Spleen (tissue), 11 donors: ENCODE data around the gene TSPAN8. TPM values are rescaled to one million over a fixed set of nuclear protein-coding genes. Genes with fewer than 3 reads are reported as not detected.

Source experiments
- DNase-seq: peaks from one replicate; pipeline ENCODE4 v3.0.0-alpha.2; 2020
- H3K27ac ChIP-seq, 8 donors: fragments of 200-600 bp; sonication (generic) in 7 of 8; 1 replicate in 4 of 8; 2 replicates in 4 of 8; pipeline versions ENCODE4 v1.5.0 to v1.8.0; 2016 to 2021; ENCODE audit warnings: inconsistent platforms in 4 of 8, mild to moderate bottlenecking in 4 of 8, moderate library complexity in 1 of 8
- H3K27me3 ChIP-seq, 7 donors: fragments of 200-600 bp; sonication (generic) in 6 of 7; replicated peaks in 1 of 7; 1 replicate in 4 of 7; 2 replicates in 3 of 7; pipeline versions ENCODE4 v1.5.0 to v1.8.0; 2016 to 2021; ENCODE audit warnings: inconsistent platforms in 3 of 7, mild to moderate bottlenecking in 1 of 7
- H3K36me3 ChIP-seq, 6 donors: fragments of 200-600 bp; sonication (generic) in 5 of 6; 1 replicate in 4 of 6; 2 replicates in 2 of 6; pipeline versions ENCODE4 v1.5.0 to v1.8.0; 2016 to 2021; ENCODE audit warnings: inconsistent platforms in 2 of 6
- H3K4me1 ChIP-seq, 6 donors: fragments of 200-600 bp; sonication (generic) in 5 of 6; 1 replicate in 3 of 6; 2 replicates in 3 of 6; pipeline versions ENCODE4 v1.5.0 to v1.8.0; 2016 to 2021; ENCODE audit warnings: inconsistent platforms in 3 of 6
- H3K4me3 ChIP-seq, 8 donors: fragments of 200-600 bp; sonication (generic) in 7 of 8; 1 replicate in 4 of 8; 2 replicates in 4 of 8; pipeline versions ENCODE4 v1.5.0 to v1.8.0; 2016 to 2021; ENCODE audit warnings: inconsistent platforms in 4 of 8, mild to moderate bottlenecking in 4 of 8, moderate library complexity in 2 of 8
- H3K9me3 ChIP-seq, 8 donors: fragments of 200-600 bp; sonication (generic) in 7 of 8; 1 replicate in 4 of 8; 2 replicates in 4 of 8; pipeline versions ENCODE4 v1.5.0 to v1.8.0; 2016 to 2021; ENCODE audit warnings: inconsistent platforms in 4 of 8
- POLR2A ChIP-seq, 3 donors: fragments of 450-650 bp; IDR thresholded peaks; one replicate each; pipeline ENCODE4 v1.5.1; 2017; ENCODE audit warnings: antibody characterized with exemption in 3 of 3, mild to moderate bottlenecking in 1 of 3
- POLR2AphosphoS5 ChIP-seq, 3 donors: sonication (generic); formaldehyde crosslinking; IDR thresholded peaks; one replicate each; pipeline ENCODE4 v1.5.1; 2017; ENCODE audit warnings: antibody characterized with exemption in 3 of 3
- WGBS, 5 donors: extraction: QIAGEN DNeasy Blood & Tissue Kit in 3 of 5; methylation state at CpG; one replicate each; pipeline versions ENCODE4 v1.1.5 to v1.1.7; 2013 to 2018; 5-methylcytosine and 5-hydroxymethylcytosine counted together
- intact Hi-C: fragments of 100-400 bp; cut with DNase I; formaldehyde crosslinking; loops from one replicate; pipeline ENCODE4 v1.15.0; 2023; ENCODE audit warnings: low total_unique reads
- polyA plus RNA-seq, 3 donors: library from polyadenylated mRNA; stranded (reverse); fragments of 200-250 nt; gene quantifications; one replicate each; pipeline ENCODE4 v1.2.1, GENCODE V29; 2013
- total RNA-seq, 7 donors: library from RNA; depleted of rRNA in 3 of 7; stranded (reverse); fragments of >200 nt in 3 of 7; fragmentation: NEBNext Ultra II Directional in 4 of 7; extraction: Animal tissue kit (Norgen Biotek cat#: 25700) in 4 of 7; gene quantifications; one replicate each; pipeline versions ENCODE4 v1.1.0 to v1.2.1, GENCODE V29; 2016 to 2021
- TF ChIP-seq, protein P1 (sequence below), 11 experiments: fragments of 200-600 bp in 7 of 11; fragments of 450-650 bp in 4 of 11; sonication (generic) in 4 of 11; IDR thresholded peaks in 8 of 11; conservative IDR thresholded peaks in 3 of 11; 1 replicate in 7 of 11; 2 replicates in 4 of 11; pipeline versions ENCODE4 v1.4.0 to v1.8.0; 2016 to 2021; ENCODE audit warnings: antibody characterized with exemption in 11 of 11, inconsistent platforms in 4 of 11, mild to moderate bottlenecking in 1 of 11
- donor health status: healthy with polysubstance abuse.
- donor health status: DM: no; HTN: no; CAD: no; lungs with moderate emphysema.
- donor health status: DM: no; HTN: no; CAD: no.
- donor health status: Bipolar disorder and iron deficiency.
- donor health status: healthy.
- donor health status: DM: no; HTN: no; CAD: no.
- donor health status: DM: yes; HTN: yes; CAD: no.

The TSPAN8 gene
- total and polyA plus RNA-seq, 10 donors = 0.21 to 2.5 (median 0.34) TPM; not detected in 6

DNA sequence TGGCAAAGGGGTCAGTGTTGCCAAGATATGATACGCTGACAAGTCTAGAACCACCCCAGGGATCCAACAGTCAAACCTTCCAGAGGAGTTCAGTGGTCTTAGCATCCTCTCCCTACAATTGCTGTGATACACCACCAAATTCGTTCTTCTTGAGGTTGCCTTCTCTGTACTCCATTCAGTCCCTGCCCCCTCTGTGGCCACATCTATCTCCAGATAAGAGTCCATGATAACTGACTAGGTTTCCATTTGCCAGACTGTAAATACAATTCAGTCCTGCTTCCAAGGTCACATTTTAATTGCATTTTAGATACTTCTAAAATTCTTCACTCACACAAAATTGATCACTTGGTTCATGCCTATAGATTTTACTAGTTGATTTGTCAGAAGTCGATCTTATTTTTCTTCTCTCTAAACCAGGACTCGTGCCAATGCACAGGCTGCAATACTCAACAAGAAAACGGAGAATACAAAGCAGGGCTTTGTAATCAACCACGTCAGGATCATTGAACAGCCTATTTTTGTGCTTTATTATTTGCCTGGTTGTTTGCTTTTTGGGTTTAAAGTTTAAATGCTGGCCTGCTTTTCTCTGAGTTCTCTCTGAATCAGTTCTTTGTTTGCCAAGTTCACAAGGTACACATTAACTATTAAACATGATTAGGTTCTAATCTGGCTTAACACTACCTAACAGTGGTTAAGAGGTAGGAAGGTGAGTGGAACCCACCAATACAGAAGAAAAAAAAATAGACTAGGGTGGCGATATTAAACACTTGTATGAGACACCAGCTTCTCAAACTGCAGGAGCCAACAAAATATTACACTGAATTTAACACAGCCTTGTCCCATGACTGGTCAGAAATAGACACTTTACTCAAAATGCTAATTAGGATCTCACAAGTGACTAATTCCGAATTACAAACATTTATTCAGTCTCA is 5.3 kb upstream of the TSPAN8 start:
- TF ChIP-seq POLR2AphosphoS5 (IDR thresholded peaks at IDR 0.05) = no peak
- TF ChIP-seq, protein P1, sequence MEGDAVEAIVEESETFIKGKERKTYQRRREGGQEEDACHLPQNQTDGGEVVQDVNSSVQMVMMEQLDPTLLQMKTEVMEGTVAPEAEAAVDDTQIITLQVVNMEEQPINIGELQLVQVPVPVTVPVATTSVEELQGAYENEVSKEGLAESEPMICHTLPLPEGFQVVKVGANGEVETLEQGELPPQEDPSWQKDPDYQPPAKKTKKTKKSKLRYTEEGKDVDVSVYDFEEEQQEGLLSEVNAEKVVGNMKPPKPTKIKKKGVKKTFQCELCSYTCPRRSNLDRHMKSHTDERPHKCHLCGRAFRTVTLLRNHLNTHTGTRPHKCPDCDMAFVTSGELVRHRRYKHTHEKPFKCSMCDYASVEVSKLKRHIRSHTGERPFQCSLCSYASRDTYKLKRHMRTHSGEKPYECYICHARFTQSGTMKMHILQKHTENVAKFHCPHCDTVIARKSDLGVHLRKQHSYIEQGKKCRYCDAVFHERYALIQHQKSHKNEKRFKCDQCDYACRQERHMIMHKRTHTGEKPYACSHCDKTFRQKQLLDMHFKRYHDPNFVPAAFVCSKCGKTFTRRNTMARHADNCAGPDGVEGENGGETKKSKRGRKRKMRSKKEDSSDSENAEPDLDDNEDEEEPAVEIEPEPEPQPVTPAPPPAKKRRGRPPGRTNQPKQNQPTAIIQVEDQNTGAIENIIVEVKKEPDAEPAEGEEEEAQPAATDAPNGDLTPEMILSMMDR (IDR thresholded peaks at IDR 0.05 in 8 of 11, conservative IDR thresholded peaks at IDR 0.05 in 3 of 11) = no peak
- no peak for TF ChIP-seq POLR2A (IDR thresholded peaks at IDR 0.05)
- intact Hi-C loops = no loop called here
- Histone ChIP-seq H3K36me3 (no peaks in the 10 kb centered on the region), H3K4me1 (no peaks in the 10 kb centered on the region), H3K4me3 (no peak overlapping the region), H3K27me3 (no peaks in the 10 kb centered on the region), H3K9me3 (peaks cover 0 to 25% (median 12%) of the 10 kb centered on the region in 8 donors), H3K27ac (no peak overlapping the region)
- DNase-seq = no peak
- 77 to 87% (median 80%) methylated on average over 8 of the region's 8 CpGs for WGBS, 5 donors

DNA sequence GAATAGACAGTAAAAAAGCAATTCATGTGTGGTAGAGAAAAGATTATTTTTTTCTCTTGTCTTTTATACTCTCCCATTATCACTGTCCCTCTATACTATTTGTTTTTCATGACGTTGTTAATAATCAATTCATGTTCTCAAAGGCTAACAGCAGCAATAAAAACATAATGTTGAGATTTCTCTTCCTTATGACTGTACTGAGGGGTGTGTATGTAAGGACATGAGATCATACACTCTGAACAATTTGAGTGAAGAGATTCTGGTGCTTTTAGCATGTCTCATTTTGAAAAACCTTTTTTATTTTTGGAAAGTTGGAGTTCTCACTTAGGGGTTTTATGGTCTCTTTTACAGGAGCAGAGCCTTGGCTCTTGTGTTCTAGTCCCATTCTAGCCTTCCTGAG is 3.8 kb upstream of the TSPAN8 start:
- H3K4me1 ChIP-seq = no peaks in the 10 kb centered on the region
- H3K27me3 ChIP-seq = no peaks in the 10 kb centered on the region
- intact Hi-C loops = no loop called here
- no peak overlapping the region for H3K4me3 ChIP-seq
- DNase-seq = no peak
- peaks cover 0 to 21% (median 8%) of the 10 kb centered on the region in 8 donors for H3K9me3 ChIP-seq
- no peaks in the 10 kb centered on the region for H3K36me3 ChIP-seq
- no peak overlapping the region for H3K27ac ChIP-seq
- WGBS, 5 donors = 63 to 92% (median 76%) methylated on average over 1 of the region's 1 CpG
- TF ChIP-seq, protein P1 (IDR thresholded peaks at IDR 0.05 in 8 of 11, conservative IDR thresholded peaks at IDR 0.05 in 3 of 11) = no peak
- no peak for TF ChIP-seq POLR2A (IDR thresholded peaks at IDR 0.05)
- TF ChIP-seq POLR2AphosphoS5 (IDR thresholded peaks at IDR 0.05) = no peak

- H3K4me3 ChIP-seq = no peak overlapping the region
- H3K27me3 ChIP-seq = no peaks in the 10 kb centered on the region
- no peak for TF ChIP-seq POLR2AphosphoS5 (IDR thresholded peaks at IDR 0.05)
- TF ChIP-seq, protein P1 (IDR thresholded peaks at IDR 0.05 in 8 of 11, conservative IDR thresholded peaks at IDR 0.05 in 3 of 11) = no peak
- no peak for TF ChIP-seq POLR2A (IDR thresholded peaks at IDR 0.05)
- H3K36me3 ChIP-seq = no peaks in the 10 kb centered on the region
- no peak overlapping the region for H3K27ac ChIP-seq
- H3K9me3 ChIP-seq = peaks cover 0 to 11% (median under 1%) of the 10 kb centered on the region in 8 donors
- DNase-seq = no peak
- intact Hi-C loops = no loop called here
- WGBS, 5 donors = 77 to 89% (median 79%) methylated on average over 4 of the region's 4 CpGs
- no peaks in the 10 kb centered on the region for H3K4me1 ChIP-seq
Measured at GRCh38 chr12:71160585-71160984, 2.8 kb upstream of the TSPAN8 start.

DNA sequence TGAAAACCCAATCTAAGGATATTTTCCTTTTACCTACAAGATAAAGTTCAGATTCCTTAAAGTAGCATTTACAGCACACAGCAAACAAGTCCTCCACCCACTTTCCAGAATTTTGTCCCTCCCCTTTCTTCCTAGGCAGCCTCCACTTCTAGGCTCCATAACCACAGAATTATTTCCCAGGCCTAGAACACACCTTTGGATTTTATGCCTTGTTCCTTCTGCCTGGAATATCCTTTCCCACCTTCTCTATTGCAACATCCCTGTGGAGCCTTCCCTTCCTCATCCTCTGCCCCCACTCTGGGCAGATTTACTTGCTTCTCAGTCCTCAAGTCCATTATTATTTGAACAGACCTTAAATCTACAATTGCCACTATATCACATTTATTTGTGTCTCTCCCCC is 2.1 kb upstream of the TSPAN8 start:
- Histone ChIP-seq H3K9me3 (peaks cover 0 to 4% (median 0%) of the 10 kb centered on the region in 8 donors), H3K27me3 (no peaks in the 10 kb centered on the region), H3K27ac (no peak overlapping the region), H3K4me3 (no peak overlapping the region), H3K4me1 (no peaks in the 10 kb centered on the region), H3K36me3 (no peaks in the 10 kb centered on the region)
- TF ChIP-seq POLR2AphosphoS5 (IDR thresholded peaks at IDR 0.05) (no peak), POLR2A (IDR thresholded peaks at IDR 0.05) (no peak)
- DNase-seq = no peak
- intact Hi-C loops = no loop called here
